Measurements from ENCODE around the gene C11orf86.

- TF ChIP-seq EZH2phosphoT487 (IDR thresholded peaks at IDR 0.05; ENCODE audit: borderline replicate concordance, low read depth, low read length) (no peak), CTCF (conservative IDR thresholded peaks at IDR 0.05; ENCODE audit: low read length) (no peak)
Observed at GRCh38 chr11:67022341-67022933, 47.3 kb downstream of the C11orf86 start.

Measured in OCI-LY7 (cell line).